ENCODE measurements around the gene HMGCL.
A peak's percentile ranks its signal among the peaks of the same experiment; 100 is the strongest.

The HMGCL gene

DNA sequence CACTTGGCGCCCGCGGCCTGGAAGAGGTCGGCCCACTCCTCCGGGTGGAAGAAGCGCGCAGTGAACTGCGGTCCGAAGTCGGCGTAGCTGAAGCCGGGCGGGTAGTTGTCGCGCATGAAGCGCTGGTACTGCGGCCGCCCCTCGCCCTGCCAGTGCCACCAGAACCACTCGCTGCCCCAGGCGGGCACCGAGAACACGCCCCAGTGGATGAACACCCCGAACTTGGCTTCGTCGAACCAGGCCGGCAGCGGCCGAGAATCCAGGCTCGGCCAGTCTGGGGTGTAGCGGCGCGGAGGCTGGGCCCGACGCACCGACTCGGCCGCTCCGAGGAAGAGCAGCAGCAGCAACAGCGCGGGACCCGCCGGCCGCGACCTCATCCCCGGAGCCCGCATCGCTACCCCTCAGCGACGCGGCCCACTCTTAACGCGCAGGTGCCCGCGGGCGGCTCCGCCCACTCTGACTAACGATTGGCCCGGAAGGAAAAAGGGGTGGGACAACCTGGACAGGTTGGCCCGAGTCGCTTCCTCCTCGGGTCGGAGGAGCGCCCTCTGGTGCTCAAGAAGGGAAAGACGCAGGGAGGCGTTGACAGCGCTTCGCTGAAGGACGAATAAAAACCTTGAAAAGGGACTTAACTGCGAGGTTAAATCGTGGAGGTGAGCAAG lies 42.8 kb upstream of the HMGCL start, which contains the start of gene FUCA1:
TSS of gene FUCA1 (minus strand) at position 396 of the 662 bp plus-strand sequence. CDS start at position 392, 4 bp downstream.
- peak within 1 kb of the TSS; percentile 49 for H2AFZ ChIP-seq (ENCODE audit: low read depth, low read length)
- peaks cover 29% of the 10 kb centered on the region for H3K36me3 ChIP-seq (replicated peaks; ENCODE audit: low read depth, low read length)
- peak within 1 kb of the TSS; percentile 95 for H3K4me2 ChIP-seq (ENCODE audit: low read length)
- H4K20me1 ChIP-seq (ENCODE audit: insufficient read depth, low read length) = no peaks in the 10 kb centered on the region
- peaks cover 14% of the 10 kb centered on the region for H3K79me2 ChIP-seq (ENCODE audit: low read length)
- peak within 1 kb of the TSS; percentile 86 for H3K27ac ChIP-seq (ENCODE audit: low read length)
- no peaks in the 10 kb centered on the region for H3K27me3 ChIP-seq (ENCODE audit: low read depth, low read length)
- peak within 1 kb of the TSS; percentile 71 for H3K9ac ChIP-seq (ENCODE audit: low read length)
- H3K9me3 ChIP-seq (ENCODE audit: insufficient read depth, low read length) = no peaks in the 10 kb centered on the region
- H3K4me1 ChIP-seq (ENCODE audit: low read length) = peaks cover 25% of the 10 kb centered on the region
- TF ChIP-seq, protein P1, sequence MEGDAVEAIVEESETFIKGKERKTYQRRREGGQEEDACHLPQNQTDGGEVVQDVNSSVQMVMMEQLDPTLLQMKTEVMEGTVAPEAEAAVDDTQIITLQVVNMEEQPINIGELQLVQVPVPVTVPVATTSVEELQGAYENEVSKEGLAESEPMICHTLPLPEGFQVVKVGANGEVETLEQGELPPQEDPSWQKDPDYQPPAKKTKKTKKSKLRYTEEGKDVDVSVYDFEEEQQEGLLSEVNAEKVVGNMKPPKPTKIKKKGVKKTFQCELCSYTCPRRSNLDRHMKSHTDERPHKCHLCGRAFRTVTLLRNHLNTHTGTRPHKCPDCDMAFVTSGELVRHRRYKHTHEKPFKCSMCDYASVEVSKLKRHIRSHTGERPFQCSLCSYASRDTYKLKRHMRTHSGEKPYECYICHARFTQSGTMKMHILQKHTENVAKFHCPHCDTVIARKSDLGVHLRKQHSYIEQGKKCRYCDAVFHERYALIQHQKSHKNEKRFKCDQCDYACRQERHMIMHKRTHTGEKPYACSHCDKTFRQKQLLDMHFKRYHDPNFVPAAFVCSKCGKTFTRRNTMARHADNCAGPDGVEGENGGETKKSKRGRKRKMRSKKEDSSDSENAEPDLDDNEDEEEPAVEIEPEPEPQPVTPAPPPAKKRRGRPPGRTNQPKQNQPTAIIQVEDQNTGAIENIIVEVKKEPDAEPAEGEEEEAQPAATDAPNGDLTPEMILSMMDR (IDR thresholded peaks at IDR 0.05; ENCODE audit: low read depth, low read length) = peak; percentile 64
- TF ChIP-seq EZH2phosphoT487 (IDR thresholded peaks at IDR 0.05; ENCODE audit: low read depth) = no peak
- peak within 1 kb of the TSS; percentile 91 for H3K4me3 ChIP-seq (ENCODE audit: low read length)

DNA sequence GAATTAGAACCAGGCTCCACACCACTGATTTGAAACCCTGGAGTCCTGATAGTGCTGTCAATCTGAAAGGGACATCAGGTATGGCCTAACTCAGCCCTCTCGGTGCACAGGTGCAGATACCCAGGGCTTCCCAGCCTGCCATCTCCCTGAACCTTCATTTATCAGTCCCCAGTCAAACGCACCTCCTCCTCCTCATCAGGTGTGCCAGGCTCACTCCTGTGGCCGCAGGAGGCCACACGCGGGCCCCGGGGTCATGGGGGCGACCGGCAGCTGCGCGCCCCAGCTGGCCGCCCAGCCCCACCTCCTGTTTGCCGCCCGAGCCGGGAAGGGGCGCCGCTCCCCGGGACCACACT lies 42.3 kb upstream of the HMGCL start:
- peaks cover 14% of the 10 kb centered on the region for H3K79me2 ChIP-seq (ENCODE audit: low read length)
- no peaks in the 10 kb centered on the region for H3K9me3 ChIP-seq (ENCODE audit: insufficient read depth, low read length)
- peak overlapping the region; percentile 91 for H3K4me3 ChIP-seq (ENCODE audit: low read length)
- H2AFZ ChIP-seq (ENCODE audit: low read depth, low read length) = no peak overlapping the region
- H3K4me1 ChIP-seq (ENCODE audit: low read length) = peaks cover 25% of the 10 kb centered on the region
- no peaks in the 10 kb centered on the region for H4K20me1 ChIP-seq (ENCODE audit: insufficient read depth, low read length)
- H3K4me2 ChIP-seq (ENCODE audit: low read length) = peak overlapping the region; percentile 95
- TF ChIP-seq EZH2phosphoT487 (IDR thresholded peaks at IDR 0.05; ENCODE audit: low read depth) = no peak
- TF ChIP-seq, protein P1 (IDR thresholded peaks at IDR 0.05; ENCODE audit: low read depth, low read length) = no peak
- no peak overlapping the region for H3K27ac ChIP-seq (ENCODE audit: low read length)
- no peaks in the 10 kb centered on the region for H3K27me3 ChIP-seq (ENCODE audit: low read depth, low read length)
- H3K36me3 ChIP-seq (replicated peaks; ENCODE audit: low read depth, low read length) = peaks cover 28% of the 10 kb centered on the region
- peak overlapping the region; percentile 71 for H3K9ac ChIP-seq (ENCODE audit: low read length)

DNA sequence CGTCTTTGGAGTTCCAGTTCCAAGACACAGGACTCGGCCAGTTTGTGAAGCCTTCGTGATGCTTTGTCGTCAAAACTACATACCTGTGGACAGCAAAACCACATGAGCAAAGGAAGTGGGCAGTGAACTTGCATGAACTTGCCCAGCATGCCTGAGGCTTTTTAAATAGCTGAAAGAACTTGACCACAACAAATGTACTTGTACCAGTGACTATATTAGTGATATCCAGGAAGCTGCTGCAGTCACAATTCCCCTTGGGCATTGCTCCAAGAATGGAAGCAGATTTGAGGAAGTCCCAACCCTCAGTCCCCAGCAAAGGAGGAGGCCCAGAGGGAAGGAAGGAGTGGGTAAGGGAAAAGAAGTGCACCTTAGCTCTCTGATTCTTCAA lies 40.3 kb upstream of the HMGCL start:
- H3K27me3 ChIP-seq (ENCODE audit: low read depth, low read length) = no peaks in the 10 kb centered on the region
- H3K4me2 ChIP-seq (ENCODE audit: low read length) = no peak overlapping the region
- no peak for TF ChIP-seq EZH2phosphoT487 (IDR thresholded peaks at IDR 0.05; ENCODE audit: low read depth)
- TF ChIP-seq, protein P1 (IDR thresholded peaks at IDR 0.05; ENCODE audit: low read depth, low read length) = no peak
- no peak overlapping the region for H2AFZ ChIP-seq (ENCODE audit: low read depth, low read length)
- peaks cover 14% of the 10 kb centered on the region for H3K79me2 ChIP-seq (ENCODE audit: low read length)
- H4K20me1 ChIP-seq (ENCODE audit: insufficient read depth, low read length) = no peaks in the 10 kb centered on the region
- peaks cover 24% of the 10 kb centered on the region for H3K36me3 ChIP-seq (replicated peaks; ENCODE audit: low read depth, low read length)
- H3K9me3 ChIP-seq (ENCODE audit: insufficient read depth, low read length) = no peaks in the 10 kb centered on the region
- no peak overlapping the region for H3K9ac ChIP-seq (ENCODE audit: low read length)
- H3K4me1 ChIP-seq (ENCODE audit: low read length) = peaks cover 25% of the 10 kb centered on the region
- no peak overlapping the region for H3K27ac ChIP-seq (ENCODE audit: low read length)
- H3K4me3 ChIP-seq (ENCODE audit: low read length) = no peak overlapping the region

DNA sequence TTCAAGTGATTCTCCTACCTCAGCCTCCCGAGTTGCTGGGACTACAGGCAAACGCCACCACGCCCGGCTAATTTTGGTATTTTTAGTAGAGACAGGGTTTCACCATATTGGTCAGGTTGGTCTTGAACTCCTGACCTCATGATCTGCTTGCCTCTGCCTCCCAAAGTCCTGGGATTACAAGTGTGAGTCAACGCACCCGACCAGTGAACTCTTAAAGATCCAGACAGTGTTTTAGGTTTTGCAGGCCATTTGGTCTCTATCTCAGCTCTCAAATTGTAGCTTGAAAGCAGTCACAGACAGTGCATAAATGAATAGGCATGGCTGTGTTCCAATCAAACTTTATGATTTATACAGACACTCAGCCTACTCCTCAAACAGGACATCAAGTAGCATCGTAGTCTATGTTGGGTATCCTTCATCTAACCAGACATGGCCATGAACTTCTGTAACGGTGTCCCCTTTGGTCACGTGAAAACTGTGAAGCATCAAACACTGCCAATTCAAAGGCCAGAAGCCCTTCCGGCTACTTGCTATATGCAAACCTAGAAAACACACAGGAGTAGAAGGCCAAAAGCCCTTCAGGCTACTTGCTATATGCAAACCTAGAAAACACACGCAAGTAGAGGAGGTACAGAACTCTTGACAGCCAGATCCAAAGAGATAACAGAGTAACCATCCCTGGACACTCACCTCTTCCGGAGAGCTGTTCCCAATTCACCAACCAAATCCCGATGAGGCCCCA lies 39.7 kb upstream of the HMGCL start:
- Histone ChIP-seq H4K20me1 (ENCODE audit: insufficient read depth, low read length) (no peaks in the 10 kb centered on the region), H3K4me3 (ENCODE audit: low read length) (no peak overlapping the region), H3K27me3 (ENCODE audit: low read depth, low read length) (no peaks in the 10 kb centered on the region), H3K4me1 (ENCODE audit: low read length) (peaks cover 25% of the 10 kb centered on the region), H3K27ac (ENCODE audit: low read length) (no peak overlapping the region), H2AFZ (ENCODE audit: low read depth, low read length) (no peak overlapping the region), H3K4me2 (ENCODE audit: low read length) (no peak overlapping the region), H3K9ac (ENCODE audit: low read length) (no peak overlapping the region), H3K79me2 (ENCODE audit: low read length) (peaks cover 14% of the 10 kb centered on the region), H3K36me3 (replicated peaks; ENCODE audit: low read depth, low read length) (peaks cover 24% of the 10 kb centered on the region), H3K9me3 (ENCODE audit: insufficient read depth, low read length) (no peaks in the 10 kb centered on the region)
- TF ChIP-seq EZH2phosphoT487 (IDR thresholded peaks at IDR 0.05; ENCODE audit: low read depth) = no peak
- TF ChIP-seq, protein P1 (IDR thresholded peaks at IDR 0.05; ENCODE audit: low read depth, low read length) = no peak
